CD8-positive, alpha-beta memory T cell (primary cell): ENCODE measurements around the gene STAT1. TPM values are rescaled to one million over a fixed set of nuclear protein-coding genes. Genes with fewer than 3 reads are reported as not detected.

Source experiments
- CTCF ChIA-PET: fragments of 350-600 bp; sonication (Branson Sonifier 250); formaldehyde crosslinking; loops from one replicate; lab custom pipeline; 2021; ENCODE audit warnings: antibody characterized with exemption; lab: Charles Lee
- POLR2A ChIA-PET: fragments of 350-600 bp; sonication (Branson Sonifier 250); formaldehyde crosslinking; loops from one replicate; lab custom pipeline; 2021; ENCODE audit warnings: antibody characterized with exemption; lab: Charles Lee
- DNase-seq, 5 donors: peaks; one replicate each; pipeline versions ENCODE4 v3.0.0 to v3.0.0-alpha.2; 2020 to 2022; ENCODE audit warnings: mixed read lengths in 1 of 5
- H3K27ac ChIP-seq: one replicate; pipeline ENCODE4 v1.7.0; 2013; ENCODE audit warnings: low read depth, mild to moderate bottlenecking, low read length, moderate library complexity
- H3K27me3 ChIP-seq: 2 replicates; pipeline ENCODE4 v1.7.0; 2013; ENCODE audit warnings: low read length, mild to moderate bottlenecking; ENCODE audit not compliant: insufficient read depth, poor library complexity, severe bottlenecking
- H3K36me3 ChIP-seq: 2 replicates; pipeline ENCODE4 v1.7.0; 2013; ENCODE audit warnings: mild to moderate bottlenecking, low read length, moderate library complexity; ENCODE audit not compliant: insufficient read depth
- H3K4me1 ChIP-seq: 2 replicates; pipeline ENCODE4 v1.7.0; 2013; ENCODE audit warnings: mild to moderate bottlenecking, low read length, moderate library complexity; ENCODE audit not compliant: insufficient read depth
- H3K4me3 ChIP-seq: 2 replicates; pipeline ENCODE4 v1.7.0; 2013; ENCODE audit warnings: mild to moderate bottlenecking, low read length
- H3K9me3 ChIP-seq: 2 replicates; pipeline ENCODE4 v1.7.0; 2013; ENCODE audit warnings: mild to moderate bottlenecking, low read length
- H3K27ac Mint-ChIP-seq, 8 donors: one replicate each; pipeline ENCODE4 v1.8.0; 2020 to 2021; ENCODE audit warnings: mixed read lengths in 8 of 8, mild to moderate bottlenecking in 6 of 8, inconsistent platforms in 3 of 8, moderate library complexity in 3 of 8
- H3K27me3 Mint-ChIP-seq, 2 donors: one replicate each; pipeline ENCODE4 v1.8.0; 2020 to 2021; ENCODE audit warnings: mixed read lengths in 2 of 2, mild to moderate bottlenecking in 1 of 2, moderate library complexity in 1 of 2
- H3K36me3 Mint-ChIP-seq, 3 donors: one replicate each; pipeline ENCODE4 v1.8.0; 2020 to 2021; ENCODE audit warnings: mixed read lengths in 3 of 3, inconsistent platforms in 1 of 3, mild to moderate bottlenecking in 1 of 3
- H3K4me1 Mint-ChIP-seq, 3 donors: one replicate each; pipeline ENCODE4 v1.8.0; 2020 to 2021; ENCODE audit warnings: mixed read lengths in 3 of 3, inconsistent platforms in 1 of 3, mild to moderate bottlenecking in 1 of 3
- H3K4me3 Mint-ChIP-seq, 7 donors: one replicate each; pipeline ENCODE4 v1.8.0; 2020 to 2021; ENCODE audit warnings: mixed read lengths in 7 of 7, mild to moderate bottlenecking in 6 of 7, moderate library complexity in 4 of 7, inconsistent platforms in 2 of 7
- H3K9me3 Mint-ChIP-seq, 5 donors: one replicate each; pipeline ENCODE4 v1.8.0; 2020 to 2022; ENCODE audit warnings: mixed read lengths in 5 of 5, mild to moderate bottlenecking in 3 of 5, moderate library complexity in 2 of 5, inconsistent platforms in 1 of 5
- polyA plus RNA-seq: library from polyadenylated mRNA; unstranded; fragments of 300-500 nt; fragmentation: Illumina TruSeq; gene quantifications from one replicate; pipeline ENCODE4 v1.2.3, GENCODE V29; 2021
- total RNA-seq, 2 experiments: library from RNA; stranded (reverse); gene quantifications; one replicate each; pipeline ENCODE4 v1.2.3, GENCODE V29; 2021

Gene STAT1
- total and polyA plus RNA-seq, 3 experiments from 2014 or later: 142 to 173 (median 145) TPM

DNA sequence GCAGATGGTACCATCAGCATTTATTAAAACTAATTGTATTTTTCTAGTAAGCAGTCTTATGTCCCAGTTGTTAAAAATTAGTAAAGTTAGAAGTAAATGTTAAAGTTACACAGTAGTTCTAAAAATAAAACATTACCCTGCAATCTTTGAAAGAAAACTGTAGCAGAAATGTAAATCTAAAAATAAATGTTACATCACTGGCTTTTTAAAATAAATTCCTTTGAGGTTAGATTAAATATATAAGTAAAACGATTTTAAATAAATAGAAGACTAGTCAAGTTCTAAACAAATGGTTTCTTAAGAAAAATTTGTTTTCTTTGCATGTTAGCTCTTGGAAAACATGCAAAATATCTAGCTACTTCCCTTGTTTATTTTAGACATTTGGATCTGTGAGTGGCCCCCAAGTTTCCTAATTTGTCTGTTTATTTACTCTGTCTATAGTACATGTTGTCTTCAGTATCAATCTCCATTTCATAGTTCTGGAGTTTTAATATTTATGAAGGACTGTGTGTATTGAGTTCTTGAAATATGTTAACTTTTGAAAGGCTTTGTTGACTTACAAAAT, 75.1 kb downstream of the STAT1 start:
- Mint-ChIP-seq H3K4me3 (no peak overlapping the region), H3K36me3 (peaks cover 0 to 14% (median 4%) of the 10 kb centered on the region in 3 donors), H3K4me1 (peaks cover 4 to 29% (median 23%) of the 10 kb centered on the region in 3 donors), H3K9me3 (no peaks in the 10 kb centered on the region), H3K27me3 (no peaks in the 10 kb centered on the region), H3K27ac (peak overlapping the region in 5 of 8 donors; percentile 11 to 79 (median 42))
- Histone ChIP-seq H3K36me3 (peaks cover 4% of the 10 kb centered on the region), H3K27ac (no peak overlapping the region), H3K4me1 (peaks cover 3% of the 10 kb centered on the region), H3K27me3 (no peaks in the 10 kb centered on the region), H3K4me3 (no peak overlapping the region), H3K9me3 (no peaks in the 10 kb centered on the region)
- ChIA-PET POLR2A (no interaction called here), CTCF (no interaction called here)
- DNase-seq: no peak

DNA sequence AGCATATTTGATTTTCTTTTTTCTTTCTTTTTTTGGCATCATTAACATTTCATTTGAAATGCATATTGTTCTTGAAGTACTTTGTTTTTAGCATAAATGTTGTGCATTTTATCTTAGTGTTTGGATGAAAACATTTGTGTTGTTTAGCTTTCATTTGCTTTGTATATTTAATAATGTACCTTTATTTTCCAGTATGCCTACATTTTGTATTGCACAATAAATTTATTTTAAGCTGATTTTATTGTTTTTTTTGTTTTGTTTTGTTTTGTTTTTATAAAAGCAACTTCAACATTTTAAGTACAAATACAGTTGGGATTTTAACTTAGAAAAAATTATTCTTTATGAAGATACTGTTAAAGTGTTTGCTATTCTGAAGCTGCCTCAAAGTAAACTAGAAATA, 78.9 kb downstream of the STAT1 start:
- CTCF ChIA-PET: no interaction called here
- no peak for DNase-seq
- peaks cover 0 to 43% (median 12%) of the 10 kb centered on the region in 3 donors for H3K36me3 Mint-ChIP-seq

DNA sequence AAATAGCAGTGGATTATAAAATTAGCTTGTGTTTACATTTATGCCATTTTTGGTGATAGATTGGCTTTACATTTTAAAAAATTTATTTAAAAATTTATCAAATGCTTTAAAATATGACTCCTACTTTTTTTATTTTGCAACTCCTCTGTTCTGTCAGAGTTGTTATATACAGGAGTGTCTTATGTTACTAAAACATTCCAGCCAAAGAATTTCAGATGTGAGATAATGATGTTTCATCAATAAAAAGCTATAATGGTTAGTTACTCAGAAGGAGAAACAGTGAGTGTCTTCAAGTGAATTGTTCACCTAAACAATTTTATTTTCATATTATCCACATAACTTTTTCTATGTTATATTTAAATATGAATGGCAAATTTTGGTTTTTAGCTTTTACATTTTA, 80.6 kb downstream of the STAT1 start:
- CTCF ChIA-PET: no interaction called here
- no peak overlapping the region for H3K27ac ChIP-seq

More for the DNA sequence above, 78.9 kb downstream of the STAT1 start:
- Histone ChIP-seq H3K27ac (no peak overlapping the region), H3K4me3 (no peak overlapping the region), H3K4me1 (peaks cover 3% of the 10 kb centered on the region), H3K9me3 (no peaks in the 10 kb centered on the region), H3K27me3 (no peaks in the 10 kb centered on the region), H3K36me3 (peaks cover 22% of the 10 kb centered on the region)
- Mint-ChIP-seq H3K4me1 (peaks cover 8 to 41% (median 29%) of the 10 kb centered on the region in 3 donors), H3K9me3 (no peaks in the 10 kb centered on the region), H3K27ac (peak overlapping the region in 3 of 8 donors; percentile 9 to 36 (median 11)), H3K4me3 (no peak overlapping the region), H3K27me3 (no peaks in the 10 kb centered on the region)
- POLR2A ChIA-PET: no interaction called here

DNA sequence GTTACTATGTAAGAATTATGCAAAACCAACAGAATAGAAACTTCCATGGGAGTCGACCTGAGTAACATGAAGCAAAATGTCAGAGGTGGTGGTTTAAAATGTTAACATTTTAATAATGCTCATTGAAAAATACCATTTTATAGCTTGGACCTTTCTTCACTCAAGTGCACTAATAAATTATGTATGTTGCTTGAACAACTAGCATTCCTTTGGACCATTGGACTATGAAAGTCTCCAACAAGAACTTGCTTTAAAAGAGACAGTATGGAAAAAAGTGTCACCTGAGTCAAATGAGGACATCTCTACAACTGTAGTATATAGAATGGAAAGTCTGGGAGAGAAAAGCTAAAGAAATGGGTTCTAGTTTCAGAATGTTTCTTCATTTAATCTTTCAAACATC, 81.5 kb downstream of the STAT1 start:
- Mint-ChIP-seq H3K4me3 (no peak overlapping the region), H3K9me3 (no peaks in the 10 kb centered on the region), H3K27ac (peak overlapping the region in 2 of 8 donors; percentile 9 to 61), H3K4me1 (peaks cover 7 to 36% (median 29%) of the 10 kb centered on the region in 3 donors), H3K36me3 (peaks cover 0 to 60% (median 12%) of the 10 kb centered on the region in 3 donors), H3K27me3 (no peaks in the 10 kb centered on the region)
- DNase-seq: no peak
- Histone ChIP-seq H3K4me3 (no peak overlapping the region), H3K27ac (no peak overlapping the region), H3K9me3 (no peaks in the 10 kb centered on the region), H3K27me3 (no peaks in the 10 kb centered on the region), H3K36me3 (peaks cover 27% of the 10 kb centered on the region), H3K4me1 (no peaks in the 10 kb centered on the region)
- ChIA-PET POLR2A (interaction anchor here (0.6 kb wide), 1 partner anchor 45 kb away, joined by 3 read pairs; no protein-coding TSS in a partner anchor), CTCF (no interaction called here)

More for the DNA sequence above, 80.6 kb downstream of the STAT1 start:
- H3K27ac Mint-ChIP-seq: no peak overlapping the region
- H3K36me3 Mint-ChIP-seq: peaks cover 0 to 56% (median 12%) of the 10 kb centered on the region in 3 donors
- Histone ChIP-seq H3K27me3 (no peaks in the 10 kb centered on the region), H3K4me1 (no peaks in the 10 kb centered on the region), H3K36me3 (peaks cover 25% of the 10 kb centered on the region), H3K4me3 (no peak overlapping the region), H3K9me3 (no peaks in the 10 kb centered on the region)
- H3K27me3 Mint-ChIP-seq: no peaks in the 10 kb centered on the region
- no peak overlapping the region for H3K4me3 Mint-ChIP-seq
- peaks cover 7 to 36% (median 29%) of the 10 kb centered on the region in 3 donors for H3K4me1 Mint-ChIP-seq
- no peak for DNase-seq
- H3K9me3 Mint-ChIP-seq: no peaks in the 10 kb centered on the region
- POLR2A ChIA-PET: interaction anchor here (0.6 kb wide), 1 partner anchor 27 kb away, joined by 4 read pairs; no protein-coding TSS in a partner anchor

DNA sequence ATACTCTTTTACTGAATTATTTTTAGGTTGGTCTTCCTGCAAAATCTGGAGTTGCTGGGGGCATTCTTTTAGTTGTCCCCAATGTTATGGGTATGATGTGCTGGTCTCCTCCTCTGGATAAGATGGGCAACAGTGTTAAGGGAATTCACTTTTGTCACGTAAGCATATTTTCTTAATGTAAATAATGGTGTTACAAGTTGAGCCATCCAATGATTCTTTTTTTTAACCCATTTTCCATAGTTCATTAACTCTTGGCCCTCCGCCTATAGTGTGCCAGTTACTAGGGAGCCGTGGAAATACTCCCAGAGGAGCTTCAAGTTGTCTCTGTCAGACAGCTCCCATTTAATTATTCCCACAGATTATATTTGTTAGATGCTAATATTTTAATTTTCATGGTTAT, 83.6 kb downstream of the STAT1 start:
- no peaks in the 10 kb centered on the region for H3K4me1 ChIP-seq
- Mint-ChIP-seq H3K4me1 (peaks cover 11 to 28% (median 18%) of the 10 kb centered on the region in 3 donors), H3K27me3 (no peaks in the 10 kb centered on the region), H3K27ac (peak overlapping the region in 1 of 8 donors; percentile 17), H3K36me3 (peaks cover under 1 to 68% (median 15%) of the 10 kb centered on the region in 3 donors), H3K9me3 (no peaks in the 10 kb centered on the region), H3K4me3 (no peak overlapping the region)
- H3K27ac ChIP-seq: no peak overlapping the region
- ChIA-PET CTCF (no interaction called here), POLR2A (no interaction called here)
- H3K9me3 ChIP-seq: no peaks in the 10 kb centered on the region
- no peak overlapping the region for H3K4me3 ChIP-seq
- H3K27me3 ChIP-seq: no peaks in the 10 kb centered on the region
- no peak for DNase-seq
- peaks cover 36% of the 10 kb centered on the region for H3K36me3 ChIP-seq

DNA sequence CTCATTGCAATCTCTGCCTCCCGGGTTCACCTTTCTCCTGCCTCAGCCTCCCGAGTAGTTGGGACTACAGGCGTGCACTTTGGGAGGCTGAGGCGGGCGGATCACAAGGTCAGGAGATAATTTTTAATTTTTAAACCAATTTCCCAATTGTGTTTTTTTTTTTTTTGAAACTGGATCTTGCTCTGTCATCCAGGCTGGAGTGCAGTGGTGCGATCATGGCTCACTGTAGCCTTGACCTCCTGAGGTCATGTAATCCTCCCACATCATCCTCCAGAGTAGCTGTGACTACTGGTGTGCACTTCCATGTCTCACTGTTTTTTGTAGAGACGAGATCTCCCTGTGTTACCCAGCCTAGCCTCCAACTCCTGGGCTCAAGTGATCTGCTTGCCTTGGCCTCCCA, 84.1 kb downstream of the STAT1 start:
- Mint-ChIP-seq H3K27me3 (no peaks in the 10 kb centered on the region), H3K4me3 (no peak overlapping the region), H3K4me1 (peaks cover 11 to 27% (median 15%) of the 10 kb centered on the region in 3 donors), H3K27ac (peak overlapping the region in 1 of 8 donors; percentile 54), H3K9me3 (no peaks in the 10 kb centered on the region), H3K36me3 (peaks cover 4 to 72% (median 15%) of the 10 kb centered on the region in 3 donors)
- Histone ChIP-seq H3K4me3 (no peak overlapping the region), H3K27ac (no peak overlapping the region), H3K36me3 (peaks cover 39% of the 10 kb centered on the region), H3K27me3 (no peaks in the 10 kb centered on the region), H3K4me1 (no peaks in the 10 kb centered on the region), H3K9me3 (no peaks in the 10 kb centered on the region)
- no peak for DNase-seq
- POLR2A ChIA-PET: no interaction called here
- CTCF ChIA-PET: no interaction called here

DNA sequence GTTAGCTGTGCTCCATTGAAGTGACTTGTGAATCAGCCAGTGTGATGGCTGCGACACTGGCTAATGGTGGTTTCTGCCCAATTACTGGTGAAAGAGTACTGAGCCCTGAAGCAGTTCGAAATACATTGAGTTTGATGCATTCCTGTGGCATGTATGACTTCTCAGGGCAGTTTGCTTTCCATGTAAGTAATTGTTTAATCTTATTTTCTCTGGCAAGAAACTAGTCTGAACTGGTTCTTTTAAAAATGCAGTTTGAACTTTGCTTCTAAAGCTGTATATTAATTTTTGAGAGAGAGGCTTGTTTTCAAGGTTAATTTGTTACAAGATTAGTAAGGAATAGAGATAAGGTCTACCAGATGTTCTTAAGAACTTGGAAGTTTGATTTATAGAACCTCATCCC, 86.7 kb downstream of the STAT1 start:
- POLR2A ChIA-PET: interaction anchor here (0.8 kb wide), 1 partner anchor 47 kb away, joined by 3 read pairs; the partner anchor contains the start of gene GLS
- H3K27ac Mint-ChIP-seq: peak overlapping the region in 1 of 8 donors; percentile 22
- Histone ChIP-seq H3K4me1 (no peaks in the 10 kb centered on the region), H3K27me3 (no peaks in the 10 kb centered on the region), H3K9me3 (no peaks in the 10 kb centered on the region), H3K27ac (no peak overlapping the region), H3K4me3 (no peak overlapping the region), H3K36me3 (peaks cover 49% of the 10 kb centered on the region)
- H3K4me1 Mint-ChIP-seq: peaks cover 17 to 25% (median 17%) of the 10 kb centered on the region in 3 donors
- CTCF ChIA-PET: interaction anchor here (1.3 kb wide), 1 partner anchor 76 kb away, joined by 4 read pairs; no protein-coding TSS in a partner anchor
- H3K9me3 Mint-ChIP-seq: no peaks in the 10 kb centered on the region
- peaks cover 11 to 80% (median 25%) of the 10 kb centered on the region in 3 donors for H3K36me3 Mint-ChIP-seq
- no peak overlapping the region for H3K4me3 Mint-ChIP-seq
- no peak for DNase-seq
- no peaks in the 10 kb centered on the region for H3K27me3 Mint-ChIP-seq

GRCh38 chr2:190922376-190922775, 91.6 kb downstream of the STAT1 start:
- DNase-seq: no peak
- Histone ChIP-seq H3K27ac (no peak overlapping the region), H3K4me1 (no peaks in the 10 kb centered on the region), H3K36me3 (peaks cover 42% of the 10 kb centered on the region), H3K4me3 (no peak overlapping the region), H3K27me3 (no peaks in the 10 kb centered on the region), H3K9me3 (no peaks in the 10 kb centered on the region)
- ChIA-PET CTCF (no interaction called here), POLR2A (no interaction called here)
- no peaks in the 10 kb centered on the region for H3K9me3 Mint-ChIP-seq
- H3K27ac Mint-ChIP-seq: peak overlapping the region in 6 of 8 donors; percentile 8 to 89 (median 24)
- no peaks in the 10 kb centered on the region for H3K27me3 Mint-ChIP-seq
- no peak overlapping the region for H3K4me3 Mint-ChIP-seq
- H3K4me1 Mint-ChIP-seq: peaks cover 27 to 37% (median 34%) of the 10 kb centered on the region in 3 donors
- peaks cover 18 to 76% (median 25%) of the 10 kb centered on the region in 3 donors for H3K36me3 Mint-ChIP-seq
